ENCODE measurements around the gene PCDHGC5.

Gene PCDHGC5

DNA sequence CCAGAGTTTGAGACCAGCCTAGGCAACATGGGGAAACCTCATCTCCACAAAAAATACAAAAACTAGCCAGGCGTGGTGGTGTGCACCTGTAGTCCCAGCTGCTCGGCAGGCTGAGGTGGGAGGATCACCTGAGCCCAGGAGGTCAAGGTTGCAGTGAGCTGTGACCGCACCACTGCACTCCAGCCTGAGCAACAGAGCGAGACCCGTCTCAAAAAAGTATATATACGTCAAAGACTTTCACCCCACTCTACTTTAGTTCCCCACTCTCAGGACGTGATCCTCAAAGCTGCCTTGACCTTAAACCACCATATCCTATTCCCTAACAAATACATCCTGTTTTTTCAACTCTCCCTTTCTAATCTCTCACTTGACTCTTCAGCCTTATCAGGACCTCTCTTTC is 41.0 kb downstream of the PCDHGC5 start:
- no peak for DNase-seq (ENCODE audit: low read depth, low spot score)

DNA sequence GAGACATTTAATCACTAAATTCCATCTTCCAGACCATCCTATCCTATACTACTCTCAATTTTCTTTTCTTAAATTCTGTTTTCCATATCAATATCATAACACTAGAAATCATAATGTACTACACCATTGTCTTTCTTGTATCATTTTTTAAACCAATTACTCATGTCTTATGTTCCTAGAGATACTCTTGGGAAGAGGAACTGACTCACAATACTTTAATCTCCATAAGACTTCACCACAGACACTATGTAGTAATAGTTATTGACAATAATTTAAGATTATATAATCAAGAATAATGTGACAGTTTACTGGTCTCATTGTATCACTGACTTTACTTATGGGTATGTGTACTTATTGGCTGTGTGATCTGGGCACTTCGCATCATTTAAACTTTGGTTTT is 43.8 kb downstream of the PCDHGC5 start:
- no peak for DNase-seq (ENCODE audit: low read depth, low spot score)

DNA sequence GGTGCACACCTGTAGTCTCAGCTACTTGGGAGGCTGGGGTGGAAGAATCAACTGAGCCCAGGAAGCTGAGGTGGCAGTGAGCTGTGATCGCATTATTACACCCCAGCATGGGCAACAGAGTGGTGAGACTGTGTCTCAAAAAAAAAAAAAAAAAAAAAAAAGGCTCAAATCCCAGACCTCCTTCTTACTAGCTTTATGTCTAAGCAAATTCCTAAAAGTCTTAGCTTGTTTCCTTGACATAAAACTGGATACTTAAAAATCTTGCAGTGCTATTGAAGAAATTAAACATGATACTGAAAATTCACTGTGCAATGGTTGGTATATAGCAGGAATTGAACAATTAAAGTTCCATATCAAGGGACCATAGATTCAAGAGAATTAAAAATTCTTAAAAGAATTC is 45.0 kb downstream of the PCDHGC5 start:
- no peak for DNase-seq (ENCODE audit: low read depth, low spot score)

DNA sequence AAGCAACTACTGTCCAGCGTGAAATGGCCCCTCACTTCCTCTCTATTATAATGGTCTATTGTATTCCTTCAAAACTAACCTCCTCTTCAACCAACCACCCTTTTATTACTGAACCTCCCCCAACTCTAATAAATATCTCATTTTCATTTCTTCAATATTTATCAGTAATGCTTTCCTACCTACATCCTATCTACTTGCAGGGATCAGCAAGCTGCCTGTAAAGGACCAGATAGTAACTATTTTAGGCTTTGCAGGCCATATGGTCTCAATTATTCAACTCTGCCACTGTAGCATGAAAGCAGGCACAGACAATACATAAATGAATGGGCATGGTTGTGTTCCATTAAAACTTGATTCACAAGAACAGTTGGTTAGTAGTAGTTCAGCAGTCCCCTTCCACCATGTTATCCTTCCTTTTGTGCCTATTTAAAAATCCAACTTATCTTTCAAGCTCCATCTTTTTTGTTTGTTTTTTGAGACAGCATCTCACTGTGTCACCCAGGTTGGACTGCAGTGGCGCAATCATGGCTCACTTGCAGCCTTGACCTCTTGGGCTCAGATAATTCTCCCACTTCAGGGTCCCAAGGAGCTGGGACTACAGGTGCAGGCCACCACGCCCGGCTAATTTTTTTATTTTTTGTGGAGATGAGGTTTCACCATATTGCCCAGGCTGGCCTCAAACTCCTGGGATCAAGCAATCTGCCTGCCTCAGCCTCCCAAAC is 45.8 kb downstream of the PCDHGC5 start:
- DNase-seq (ENCODE audit: low read depth, low spot score), result no peak

All from smooth muscle cell of the brain vasculature (primary cell).